Smooth muscle cell (in vitro differentiated cells): Measurements from ENCODE around the gene POC1A. TPM values are rescaled to one million over a fixed set of nuclear protein-coding genes. Genes with fewer than 3 reads are reported as not detected.

Experiments
- DNase-seq: peaks from one replicate; lab custom pipeline; 2025; ENCODE audit not compliant: unreplicated experiment; lab: John Stamatoyannopoulos, UW
- H2AFZ ChIP-seq: fragments of 200-600 bp; sonication (generic); 2 replicates; pipeline ENCODE4 v1.6.0; 2016; ENCODE audit warnings: antibody characterized with exemption, low read depth, mild to moderate bottlenecking
- H3F3A ChIP-seq: fragments of 200-600 bp; sonication (generic); 2 replicates; pipeline ENCODE4 v1.6.0; 2017; ENCODE audit warnings: antibody characterized with exemption, low read depth
- H3K27ac ChIP-seq: fragments of 200-600 bp; sonication (generic); 2 replicates; pipeline ENCODE4 v1.5.1; 2016; ENCODE audit warnings: low read depth, mild to moderate bottlenecking
- H3K27me3 ChIP-seq: fragments of 200-600 bp; sonication (generic); 2 replicates; pipeline ENCODE4 v1.6.1; 2016; ENCODE audit warnings: low read depth, mild to moderate bottlenecking
- H3K36me3 ChIP-seq: fragments of 200-600 bp; sonication (generic); 2 replicates; pipeline ENCODE4 v1.5.1; 2016; ENCODE audit warnings: low read depth
- H3K4me1 ChIP-seq: fragments of 200-600 bp; sonication (generic); 2 replicates; pipeline ENCODE4 v1.5.1; 2016; ENCODE audit warnings: low read depth
- H3K4me2 ChIP-seq: fragments of 200-600 bp; sonication (generic); 2 replicates; pipeline ENCODE4 v1.6.0; 2016; ENCODE audit warnings: mild to moderate bottlenecking
- H3K4me3 ChIP-seq: fragments of 200-600 bp; sonication (generic); 2 replicates; pipeline ENCODE4 v1.5.1; 2016; ENCODE audit warnings: mild to moderate bottlenecking
- H3K79me2 ChIP-seq: fragments of 200-600 bp; sonication (generic); 2 replicates; pipeline ENCODE4 v1.6.0; 2016; ENCODE audit warnings: low read depth, mild to moderate bottlenecking
- H3K9ac ChIP-seq: fragments of 200-600 bp; sonication (generic); 2 replicates; pipeline ENCODE4 v1.6.0; 2016; ENCODE audit warnings: low read depth
- H3K9me3 ChIP-seq: fragments of 200-600 bp; sonication (generic); replicated peaks from 2 replicates; pipeline ENCODE4 v1.5.1; 2016; ENCODE audit warnings: low read depth
- H4K20me1 ChIP-seq: fragments of 200-600 bp; sonication (generic); 2 replicates; pipeline ENCODE4 v1.6.0; 2016; ENCODE audit warnings: low read depth
- CTCF ChIP-seq: fragments of 200-600 bp; sonication (generic); IDR thresholded peaks from 2 replicates; pipeline ENCODE4 v1.5.1; 2017; ENCODE audit warnings: borderline replicate concordance, mild to moderate bottlenecking, antibody characterized with exemption; ENCODE audit not compliant: insufficient read depth, poor library complexity, severe bottlenecking
- WGBS: methylation state at CpG from one replicate; pipeline ENCODE4 v1.1.7; 2016; ENCODE audit warnings: low lambda C conversion rate; 5-methylcytosine and 5-hydroxymethylcytosine counted together
- polyA plus RNA-seq: library from polyadenylated mRNA; unstranded; fragments of >200 nt; fragmentation: Nextera tagmentation; extraction: Ambion mirVana; gene quantifications from 2 replicates; pipeline ENCODE4 v1.2.1, GENCODE V29; 2016
- total RNA-seq: library from RNA; depleted of rRNA; stranded (reverse); fragments of >200 nt; gene quantifications from 2 replicates; pipeline ENCODE4 v1.2.3, GENCODE V29; 2014

POC1A gene
- total and polyA plus RNA-seq, 2 experiments from 2014 or later, result 1.8 to 7.9 TPM

DNA sequence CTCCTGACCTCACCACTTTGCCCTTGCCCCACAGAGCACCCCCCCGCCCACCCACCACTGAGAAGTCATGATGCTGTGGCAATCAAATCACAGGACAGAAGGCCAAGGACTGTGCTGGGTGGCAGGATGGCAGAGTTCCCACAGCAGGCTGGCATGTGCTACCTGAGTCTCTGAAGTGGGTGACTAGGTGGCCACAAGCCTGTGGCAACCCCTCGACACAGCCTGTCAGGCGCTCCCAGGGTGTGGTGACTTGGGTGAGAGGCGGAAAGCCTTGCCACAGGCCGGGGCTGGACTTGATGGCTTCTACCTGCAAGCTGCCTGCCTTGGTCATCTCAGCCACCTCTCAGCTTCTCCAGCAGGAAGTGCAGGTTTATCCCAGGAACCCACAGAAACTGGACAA, 82.2 kb downstream of the POC1A start:
- Histone ChIP-seq H3K79me2 (no peaks in the 10 kb centered on the region), H3K9ac (no peak overlapping the region), H3K4me2 (no peak overlapping the region), H3K36me3 (no peaks in the 10 kb centered on the region), H3K4me1 (peaks cover 14% of the 10 kb centered on the region), H2AFZ (no peak overlapping the region), H3K9me3 (no peaks in the 10 kb centered on the region), H3K4me3 (no peak overlapping the region), H3K27me3 (no peaks in the 10 kb centered on the region), H4K20me1 (no peaks in the 10 kb centered on the region), H3F3A (peaks cover 6% of the 10 kb centered on the region), H3K27ac (no peak overlapping the region)
- no peak for TF ChIP-seq CTCF
- DNase-seq, result no peak
- WGBS, result 100% methylated on average over 5 of the region's 5 CpGs

DNA sequence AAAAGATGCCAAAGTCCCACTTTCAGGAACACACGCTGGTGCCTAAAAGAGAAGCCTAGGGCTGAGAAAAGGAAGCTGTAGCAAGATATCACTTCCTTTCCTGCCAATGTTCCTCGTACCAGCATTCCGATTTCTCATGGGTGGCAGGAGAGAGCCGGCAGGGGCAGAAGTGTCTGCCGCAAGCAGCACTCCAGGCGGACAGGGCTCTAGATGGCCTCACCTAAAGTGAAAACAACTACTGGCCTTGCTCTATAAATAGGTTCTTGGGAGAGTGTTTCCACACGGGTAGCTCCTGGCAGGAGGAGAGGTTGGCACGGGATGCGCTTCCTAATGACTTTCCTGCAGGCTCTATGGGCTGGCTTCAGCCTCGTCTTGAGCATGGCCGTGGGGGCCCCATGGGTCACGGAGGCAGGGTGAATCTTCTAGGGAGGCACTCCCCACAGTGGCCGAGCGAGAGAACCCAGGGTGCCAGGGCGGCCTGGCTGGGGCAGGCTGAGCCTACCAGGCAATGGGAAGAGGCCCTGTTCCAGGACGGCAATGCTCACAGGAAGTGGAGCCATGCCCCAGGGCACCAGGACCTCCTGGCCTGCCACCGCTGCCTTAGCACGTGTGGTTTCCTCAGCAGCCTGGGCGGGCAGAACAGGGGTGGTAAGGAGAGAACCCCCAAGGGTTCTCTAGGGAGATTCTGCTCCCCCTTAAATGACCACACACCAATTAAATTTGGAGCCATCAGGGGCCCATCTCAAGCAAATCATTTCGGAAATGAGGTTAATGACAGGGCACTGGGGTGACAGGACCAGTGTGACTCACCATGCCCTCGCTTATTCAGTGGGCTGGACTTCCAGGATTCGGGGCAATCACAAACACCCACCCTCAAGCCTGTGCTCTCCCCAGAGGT, 83.2 kb downstream of the POC1A start:
- no peaks in the 10 kb centered on the region for H3F3A ChIP-seq
- H3K9ac ChIP-seq, result no peak overlapping the region
- no peak overlapping the region for H3K27ac ChIP-seq
- no peaks in the 10 kb centered on the region for H3K36me3 ChIP-seq
- H3K4me1 ChIP-seq, result peaks cover 14% of the 10 kb centered on the region
- no peaks in the 10 kb centered on the region for H3K27me3 ChIP-seq
- no peaks in the 10 kb centered on the region for H3K9me3 ChIP-seq
- no peaks in the 10 kb centered on the region for H4K20me1 ChIP-seq
- H2AFZ ChIP-seq, result no peak overlapping the region
- H3K79me2 ChIP-seq, result no peaks in the 10 kb centered on the region
- 78% methylated on average over 22 of the region's 22 CpGs for WGBS
- no peak for DNase-seq
- no peak overlapping the region for H3K4me3 ChIP-seq
- H3K4me2 ChIP-seq, result no peak overlapping the region
- no peak for TF ChIP-seq CTCF

GRCh38 chr3:52069855-52070254, 84.4 kb downstream of the POC1A start:
- no peak for DNase-seq

More at GRCh38 chr3:52069855-52070254, 84.4 kb downstream of the POC1A start:
- H3K9ac ChIP-seq, result no peak overlapping the region
- no peaks in the 10 kb centered on the region for H3K9me3 ChIP-seq
- H3K79me2 ChIP-seq, result no peaks in the 10 kb centered on the region
- no peak overlapping the region for H3K27ac ChIP-seq
- H3K4me1 ChIP-seq, result peaks cover 14% of the 10 kb centered on the region
- no peaks in the 10 kb centered on the region for H3K36me3 ChIP-seq
- H3F3A ChIP-seq, result no peaks in the 10 kb centered on the region
- H3K4me2 ChIP-seq, result no peak overlapping the region
- H3K4me3 ChIP-seq, result no peak overlapping the region
- WGBS, result 76% methylated on average over 4 of the region's 4 CpGs
- TF ChIP-seq CTCF, result no peak
- no peaks in the 10 kb centered on the region for H4K20me1 ChIP-seq
- no peak overlapping the region for H2AFZ ChIP-seq
- H3K27me3 ChIP-seq, result no peaks in the 10 kb centered on the region
